Peyer's patch (tissue), 4 donors: Measurements from ENCODE around the gene NTRK2. TPM values are rescaled to one million over a fixed set of nuclear protein-coding genes. Genes with fewer than 3 reads are reported as not detected.

Experiments used
- DNase-seq, 3 donors: peaks; one replicate each; pipeline ENCODE4 v3.0.0-alpha.2; 2017 to 2019
- H3K27ac ChIP-seq, 4 donors: fragments of 200-600 bp; sonication (generic); one replicate each; pipeline ENCODE4 v1.5.1; 2016 to 2019
- H3K27me3 ChIP-seq, 2 donors: fragments of 200-600 bp; sonication (generic); one replicate each; pipeline ENCODE4 v1.5.1; 2019
- H3K36me3 ChIP-seq, 3 donors: fragments of 200-600 bp; sonication (generic); one replicate each; pipeline ENCODE4 v1.5.1; 2016 to 2019
- H3K4me1 ChIP-seq, 4 donors: fragments of 200-600 bp; sonication (generic); one replicate each; pipeline ENCODE4 v1.5.1; 2016 to 2019
- H3K4me3 ChIP-seq, 4 donors: fragments of 200-600 bp; sonication (generic); 1 replicate in 3 of 4; 2 replicates in 1 of 4; pipeline ENCODE4 v1.5.1; 2016 to 2019; ENCODE audit warnings: mild to moderate bottlenecking in 1 of 4
- H3K9me3 ChIP-seq, 4 donors: fragments of 200-600 bp; sonication (generic); one replicate each; pipeline ENCODE4 v1.5.1; 2016 to 2019; ENCODE audit warnings: mild to moderate bottlenecking in 1 of 4
- CTCF ChIP-seq, 6 experiments: fragments of 450-650 bp in 4 of 6; fragments of 200-600 bp in 2 of 6; sonication (generic) in 1 of 6; IDR thresholded peaks; one replicate each; pipeline ENCODE4 v1.5.1; 2017 to 2019; ENCODE audit warnings: antibody characterized with exemption in 6 of 6, mild to moderate bottlenecking in 3 of 6, moderate library complexity in 1 of 6
- POLR2A ChIP-seq, 2 donors: fragments of 450-650 bp; IDR thresholded peaks; one replicate each; pipeline ENCODE4 v1.5.1; 2017; ENCODE audit warnings: antibody characterized with exemption in 2 of 2, mild to moderate bottlenecking in 2 of 2, moderate library complexity in 2 of 2
- total RNA-seq, 4 donors: library from RNA; depleted of rRNA; stranded (reverse); fragments of >200 nt; gene quantifications; one replicate each; pipeline ENCODE4 v1.1.0, GENCODE V29; 2016

The NTRK2 gene
- total RNA-seq, 4 donors from 2014 or later = 0.35 to 1.7 (median 0.84) TPM

GRCh38 chr9:84921175-84921574, 251.6 kb downstream of the NTRK2 start:
- H3K36me3 ChIP-seq = no peaks in the 10 kb centered on the region
- TF ChIP-seq POLR2A (IDR thresholded peaks at IDR 0.05) (no peak), CTCF (IDR thresholded peaks at IDR 0.05) (no peak)
- DNase-seq = no peak

GRCh38 chr9:84922051-84922450, 252.5 kb downstream of the NTRK2 start:
- TF ChIP-seq POLR2A (IDR thresholded peaks at IDR 0.05) (no peak), CTCF (IDR thresholded peaks at IDR 0.05) (no peak)

More at GRCh38 chr9:84921175-84921574, 251.6 kb downstream of the NTRK2 start:
- no peak overlapping the region for H3K27ac ChIP-seq
- no peaks in the 10 kb centered on the region for H3K27me3 ChIP-seq
- no peaks in the 10 kb centered on the region for H3K9me3 ChIP-seq
- peaks cover 0 to 25% (median 0%) of the 10 kb centered on the region in 4 donors for H3K4me1 ChIP-seq
- H3K4me3 ChIP-seq = no peak overlapping the region

GRCh38 chr9:84924266-84924665, 254.7 kb downstream of the NTRK2 start:
- TF ChIP-seq CTCF (IDR thresholded peaks at IDR 0.05) (no peak), POLR2A (IDR thresholded peaks at IDR 0.05) (no peak)
- Histone ChIP-seq H3K4me1 (no peaks in the 10 kb centered on the region), H3K27me3 (no peaks in the 10 kb centered on the region), H3K36me3 (no peaks in the 10 kb centered on the region), H3K4me3 (no peak overlapping the region), H3K9me3 (no peaks in the 10 kb centered on the region), H3K27ac (no peak overlapping the region)
- no peak for DNase-seq

More at GRCh38 chr9:84922051-84922450, 252.5 kb downstream of the NTRK2 start:
- no peak for DNase-seq
- Histone ChIP-seq H3K27me3 (no peaks in the 10 kb centered on the region), H3K27ac (no peak overlapping the region), H3K9me3 (no peaks in the 10 kb centered on the region), H3K4me1 (peaks cover 0 to 21% (median 0%) of the 10 kb centered on the region in 4 donors), H3K4me3 (no peak overlapping the region), H3K36me3 (no peaks in the 10 kb centered on the region)

- no peaks in the 10 kb centered on the region for H3K27me3 ChIP-seq
- no peaks in the 10 kb centered on the region for H3K9me3 ChIP-seq
- no peak overlapping the region for H3K4me3 ChIP-seq
- no peak overlapping the region for H3K27ac ChIP-seq
- no peaks in the 10 kb centered on the region for H3K4me1 ChIP-seq
- H3K36me3 ChIP-seq = no peaks in the 10 kb centered on the region
- no peak for TF ChIP-seq CTCF (IDR thresholded peaks at IDR 0.05)
- DNase-seq = no peak
Observed at GRCh38 chr9:84925225-84925872, 255.8 kb downstream of the NTRK2 start.

GRCh38 chr9:84926793-84927192, 257.3 kb downstream of the NTRK2 start:
- no peak for DNase-seq
- Histone ChIP-seq H3K27ac (no peak overlapping the region), H3K27me3 (no peaks in the 10 kb centered on the region), H3K9me3 (no peaks in the 10 kb centered on the region), H3K4me1 (no peaks in the 10 kb centered on the region), H3K4me3 (no peak overlapping the region), H3K36me3 (no peaks in the 10 kb centered on the region)
- TF ChIP-seq POLR2A (IDR thresholded peaks at IDR 0.05) (no peak), CTCF (IDR thresholded peaks at IDR 0.05) (no peak)
